A549 (cell line): ENCODE results near the gene FKBP4. TPM values are rescaled to one million over a fixed set of nuclear protein-coding genes. Genes with fewer than 3 reads are reported as not detected.

Experiments used
- ATAC-seq, 2 experiments: fragments of 200-7000 bp in 1 of 2; fragments of >200 bp in 1 of 2; cut with Nextera tagmentation in 1 of 2; cut with Tn5 transposase in 1 of 2; 3 replicates each; pipeline versions ENCODE4 v1.8.0 to v1.9.1; 2018 to 2020; ENCODE audit warnings: mild to moderate bottlenecking in 1 of 2, moderate library complexity in 1 of 2
- CTCF ChIA-PET: fragments of 300-600 bp; sonication (Branson Sonifier 250); formaldehyde crosslinking; extraction: SDS; loops from one replicate; lab custom pipeline; 2021; ENCODE audit warnings: antibody characterized with exemption, inconsistent platforms; lab: Yijun Ruan, JAX
- POLR2A ChIA-PET: fragments of 350-600 bp; formaldehyde crosslinking; extraction: SDS; loops from one replicate; lab custom pipeline; 2021; ENCODE audit warnings: antibody characterized with exemption, inconsistent platforms; lab: Yijun Ruan, JAX
- DNase-seq, 2 experiments: peaks; one replicate each; pipeline versions ENCODE4 v3.0.0 to v3.0.0-alpha.2; 2011 to 2016; ENCODE audit warnings: low read depth in 1 of 2, low spot score in 1 of 2
- FAIRE-seq: peaks from 2 replicates; lab custom pipeline; 2011; peaks lifted over from hg19 to GRCh38; lab: Jason Lieb, UNC
- H3K27ac ChIP-seq, 2 experiments: fragments of >200 bp; sonication (Bioruptor Twin); formaldehyde crosslinking; 3 replicates each; pipeline ENCODE4 v1.5.1; 2016 to 2017
- H3K4me1 ChIP-seq: fragments of >200 bp; sonication (Bioruptor Twin); formaldehyde crosslinking; 3 replicates; pipeline ENCODE4 v1.6.1; 2016
- H3K4me2 ChIP-seq: fragments of >200 bp; sonication (Bioruptor Twin); formaldehyde crosslinking; 3 replicates; pipeline ENCODE4 v1.6.1; 2016
- H3K4me3 ChIP-seq: fragments of >200 bp; sonication (Bioruptor Twin); formaldehyde crosslinking; 3 replicates; pipeline ENCODE4 v1.5.1; 2016
- H3K9me3 ChIP-seq: fragments of >200 bp; sonication (Bioruptor Twin); formaldehyde crosslinking; 3 replicates; pipeline ENCODE4 v1.6.1; 2016
- CBX2 ChIP-seq: fragments of 200-600 bp; sonication (generic); IDR thresholded peaks from 2 replicates; pipeline ENCODE4 v1.6.1; 2016; ENCODE audit warnings: low read depth, mild to moderate bottlenecking, borderline replicate concordance
- CBX8 ChIP-seq: fragments of 200-600 bp; sonication (generic); IDR thresholded peaks from 2 replicates; pipeline ENCODE4 v1.6.1; 2016
- CEBPB ChIP-seq, 2 experiments: fragments of >200 bp in 1 of 2; sonication (Bioruptor Twin) in 1 of 2; formaldehyde crosslinking in 1 of 2; IDR thresholded peaks; 2 replicates each; pipeline ENCODE4 v1.6.1; 2012 to 2016
- CHD2 ChIP-seq: fragments of 150-350 bp; IDR thresholded peaks from 2 replicates; pipeline ENCODE4 v1.6.1; 2014; ENCODE audit warnings: low read length; ENCODE audit not compliant: partially characterized antibody
- E2F6 ChIP-seq: IDR thresholded peaks from 2 replicates; pipeline ENCODE4 v1.6.1; 2012; ENCODE audit warnings: low read depth, borderline replicate concordance
- EHMT2 ChIP-seq: fragments of 200-600 bp; sonication (generic); IDR thresholded peaks from 2 replicates; pipeline ENCODE4 v1.6.1; 2016; ENCODE audit warnings: antibody characterized with exemption, low read depth, mild to moderate bottlenecking, moderate library complexity
- FOSB ChIP-seq: fragments of 250-450 bp; sonication (Bioruptor Pico); IDR thresholded peaks from 2 replicates; pipeline ENCODE4 v1.5.0; 2020; ENCODE audit warnings: mild to moderate bottlenecking, moderate library complexity
- HDAC2 ChIP-seq: fragments of 200-600 bp; sonication (generic); IDR thresholded peaks from 2 replicates; pipeline ENCODE4 v1.6.1; 2016
- HOXB13 ChIP-seq: fragments of 250-450 bp; sonication (Bioruptor Pico); IDR thresholded peaks from 2 replicates; pipeline ENCODE4 v1.5.0; 2020; ENCODE audit warnings: low read depth, mild to moderate bottlenecking, moderate library complexity
- HOXB5 ChIP-seq: fragments of 250-450 bp; sonication (Bioruptor Pico); IDR thresholded peaks from 2 replicates; pipeline ENCODE4 v1.5.0; 2020; ENCODE audit warnings: mild to moderate bottlenecking, moderate library complexity
- JUNB ChIP-seq: fragments of >200 bp; sonication (Bioruptor Twin); formaldehyde crosslinking; IDR thresholded peaks from 2 replicates; pipeline ENCODE4 v1.6.1; 2016
- KDM1A ChIP-seq: fragments of 200-600 bp; sonication (generic); IDR thresholded peaks from 2 replicates; pipeline ENCODE4 v1.6.1; 2016; ENCODE audit warnings: low read depth, mild to moderate bottlenecking
- MAFK ChIP-seq: fragments of 450-650 bp; IDR thresholded peaks from 2 replicates; pipeline ENCODE4 v1.6.1; 2014; ENCODE audit not compliant: partially characterized antibody
- NPAS2 ChIP-seq: fragments of 250-450 bp; sonication (Bioruptor Pico); IDR thresholded peaks from 2 replicates; pipeline ENCODE4 v1.8.0; 2022; ENCODE audit warnings: mild to moderate bottlenecking, moderate library complexity, borderline replicate concordance
- POLR2AphosphoS2 ChIP-seq: conservative IDR thresholded peaks from 2 replicates; pipeline ENCODE4 v1.6.1; 2012; ENCODE audit warnings: low read length, improper control_type of control experiment, inconsistent platforms
- RFX5 ChIP-seq: fragments of 450-650 bp; IDR thresholded peaks from 2 replicates; pipeline ENCODE4 v1.7.1; 2014; ENCODE audit warnings: antibody characterized with exemption, mild to moderate bottlenecking, moderate library complexity
- RNF2 ChIP-seq: fragments of 200-600 bp; sonication (generic); IDR thresholded peaks from 2 replicates; pipeline ENCODE4 v1.6.1; 2016; ENCODE audit warnings: low read depth, mild to moderate bottlenecking, antibody characterized with exemption, moderate library complexity, borderline replicate concordance
- TP53 ChIP-seq: fragments of 250-450 bp; sonication (Bioruptor Pico); IDR thresholded peaks from 2 replicates; pipeline ENCODE4 v1.5.0; 2021; ENCODE audit warnings: mild to moderate bottlenecking, moderate library complexity
- ZFP36 ChIP-seq: fragments of 450-650 bp; IDR thresholded peaks from 2 replicates; pipeline ENCODE4 v1.6.1; 2014; ENCODE audit warnings: borderline replicate concordance; ENCODE audit not compliant: partially characterized antibody
- WGBS: methylation state at CpG from one replicate; pipeline ENCODE4 v1.1.6; 2017; ENCODE audit errors: missing lambda C conversion rate; 5-methylcytosine and 5-hydroxymethylcytosine counted together
- polyA plus RNA-seq, 4 experiments: library from polyadenylated mRNA; depleted of rRNA in 3 of 4; stranded (reverse); fragments of >200 nt; fragmentation: RNase III in 1 of 4; extraction: RNeasy Plus Mini Kit Qiagen cat#74134 plus additional on column Dnase treatment in 1 of 4; gene quantifications; 2 replicates in 3 of 4; 3 replicates in 1 of 4; pipeline ENCODE4 v1.2.3, GENCODE V29; 2011 to 2017
- TF ChIP-seq, protein P1 (sequence below): fragments of >200 bp; sonication (Bioruptor Twin); formaldehyde crosslinking; IDR thresholded peaks from 3 replicates; pipeline ENCODE4 v1.5.1; 2016

The FKBP4 gene
- polyA plus RNA-seq, 2 of the 4 experiments (the other 2 are of a cell fraction) = 108 to 137 TPM

DNA sequence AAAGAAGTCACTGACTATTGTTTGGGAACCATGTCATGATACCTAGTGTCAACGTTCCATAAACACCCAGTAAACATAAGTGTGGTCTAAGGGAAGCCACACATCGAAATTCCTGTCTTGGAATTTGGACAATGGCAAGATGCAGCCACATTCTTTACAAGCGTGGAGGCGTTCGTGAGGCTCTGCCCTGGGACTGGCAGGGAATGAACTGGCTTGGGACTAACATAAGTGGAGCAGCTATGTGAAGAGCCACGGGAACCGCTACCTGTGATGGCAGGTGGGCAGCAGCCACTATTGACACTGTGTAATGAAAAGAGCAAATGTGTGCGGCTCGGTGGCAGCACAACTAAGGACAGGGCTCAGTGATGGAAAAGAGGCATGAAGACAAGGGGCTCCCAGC, 50.0 kb downstream of the FKBP4 start:
- TF ChIP-seq HDAC2 (no peak), POLR2AphosphoS2 (no peak), TP53 (no peak), HOXB13 (no peak), KDM1A (no peak), NPAS2 (CRISPR knock-in tag) (no peak)
- TF ChIP-seq, protein P1, sequence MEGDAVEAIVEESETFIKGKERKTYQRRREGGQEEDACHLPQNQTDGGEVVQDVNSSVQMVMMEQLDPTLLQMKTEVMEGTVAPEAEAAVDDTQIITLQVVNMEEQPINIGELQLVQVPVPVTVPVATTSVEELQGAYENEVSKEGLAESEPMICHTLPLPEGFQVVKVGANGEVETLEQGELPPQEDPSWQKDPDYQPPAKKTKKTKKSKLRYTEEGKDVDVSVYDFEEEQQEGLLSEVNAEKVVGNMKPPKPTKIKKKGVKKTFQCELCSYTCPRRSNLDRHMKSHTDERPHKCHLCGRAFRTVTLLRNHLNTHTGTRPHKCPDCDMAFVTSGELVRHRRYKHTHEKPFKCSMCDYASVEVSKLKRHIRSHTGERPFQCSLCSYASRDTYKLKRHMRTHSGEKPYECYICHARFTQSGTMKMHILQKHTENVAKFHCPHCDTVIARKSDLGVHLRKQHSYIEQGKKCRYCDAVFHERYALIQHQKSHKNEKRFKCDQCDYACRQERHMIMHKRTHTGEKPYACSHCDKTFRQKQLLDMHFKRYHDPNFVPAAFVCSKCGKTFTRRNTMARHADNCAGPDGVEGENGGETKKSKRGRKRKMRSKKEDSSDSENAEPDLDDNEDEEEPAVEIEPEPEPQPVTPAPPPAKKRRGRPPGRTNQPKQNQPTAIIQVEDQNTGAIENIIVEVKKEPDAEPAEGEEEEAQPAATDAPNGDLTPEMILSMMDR = no peak
- TF ChIP-seq, all 56 proteins: peak for 0
- WGBS = 87% methylated on average over 9 of the region's 9 CpGs
- Histone ChIP-seq H3K4me3 (no peak overlapping the region), H3K4me1 (peaks cover 10% of the 10 kb centered on the region), H3K9me3 (no peaks in the 10 kb centered on the region), H3K27ac (no peak overlapping the region), H3K4me2 (no peak overlapping the region)
- CTCF ChIA-PET = interaction anchor here (0.9 to 3.9 kb wide), 9 partner anchors 9 to 197 kb away, joined by 3 to 18 read pairs (median 4); partner anchors contain the start of genes NRIP2 and TEX52
- no peak for DNase-seq
- FAIRE-seq = no peak
- POLR2A ChIA-PET = no interaction called here
- ATAC-seq = no peak

GRCh38 chr12:2845280-2845679, 50.5 kb downstream of the FKBP4 start:
- H3K27ac ChIP-seq = peak overlapping the region in 1 of 2 experiments; percentile 4; a peak in 1 of 6 replicates
- peaks cover 15% of the 10 kb centered on the region for H3K4me1 ChIP-seq
- ChIA-PET POLR2A (no interaction called here), CTCF (interaction anchor here (0.9 to 3.9 kb wide), 9 partner anchors 10 to 196 kb away, joined by 3 to 18 read pairs (median 4); partner anchors contain the start of genes NRIP2 and TEX52)
- peak; percentile 18 to 20; a peak in 1 of 6 replicates for ATAC-seq
- WGBS = 54% methylated on average over 6 of the region's 6 CpGs
- no peak for FAIRE-seq
- no peak overlapping the region for H3K4me2 ChIP-seq
- H3K4me3 ChIP-seq = no peak overlapping the region
- TF ChIP-seq RNF2 (no peak), MAFK (no peak), HOXB5 (no peak), CBX2 (no peak), FOSB (CRISPR knock-in tag) (no peak), CBX8 (no peak), EHMT2 (no peak), E2F6 (no peak), RFX5 (no peak), CHD2 (no peak), CEBPB (IDR thresholded peaks at IDR 0.05) (no peak), JUNB (no peak)
- no peak for DNase-seq
- no peaks in the 10 kb centered on the region for H3K9me3 ChIP-seq

GRCh38 chr12:2851931-2852330, 57.2 kb downstream of the FKBP4 start:
- TF ChIP-seq ZFP36 (no peak), EHMT2 (no peak)
- TF ChIP-seq, all 56 proteins: peak for 0
- ChIA-PET POLR2A (no interaction called here), CTCF (interaction anchor here (0.6 to 1.5 kb wide), 6 partner anchors 9 to 42 kb away, joined by 3 to 5 read pairs (median 3); no protein-coding TSS in a partner anchor)
- Histone ChIP-seq H3K27ac (no peak overlapping the region), H3K4me1 (peaks cover 11% of the 10 kb centered on the region), H3K4me3 (no peak overlapping the region), H3K4me2 (no peak overlapping the region), H3K9me3 (no peaks in the 10 kb centered on the region)
- no peak for DNase-seq
- ATAC-seq = no peak
- FAIRE-seq = no peak
- WGBS = 97% methylated on average over 3 of the region's 3 CpGs
